ENCODE measurements around the gene SEZ6. TPM values are rescaled to one million over a fixed set of nuclear protein-coding genes. Genes with fewer than 3 reads are reported as not detected.

Gene SEZ6
- total RNA-seq, 4 donors from 2014 or later = not detected

DNA sequence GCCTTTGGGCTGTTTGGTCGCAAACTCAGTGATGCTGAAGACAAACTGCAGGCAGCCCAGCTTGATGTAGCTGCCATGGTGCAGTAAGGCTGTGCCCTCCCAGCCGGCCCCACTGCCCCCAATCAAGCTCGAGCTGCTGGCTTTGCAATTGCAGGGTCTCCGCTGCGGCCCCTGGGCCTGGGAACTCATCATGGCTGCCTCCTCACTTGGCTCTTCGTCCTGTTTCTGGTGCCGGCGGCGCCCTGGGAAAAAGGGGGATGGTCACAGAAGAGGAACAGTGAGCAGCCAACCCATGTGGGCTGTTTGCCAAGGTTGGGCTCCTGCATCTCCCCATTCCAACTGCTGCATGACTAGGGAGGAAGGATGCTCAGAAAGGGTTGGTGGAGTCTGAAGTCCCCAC is 99.6 kb downstream of the SEZ6 start:
- intact Hi-C loops (cut with DNase I) = loop anchor here (5.0 kb wide), 1 partner anchor 41 kb away; no protein-coding TSS in a partner anchor
- TF ChIP-seq, protein P1, sequence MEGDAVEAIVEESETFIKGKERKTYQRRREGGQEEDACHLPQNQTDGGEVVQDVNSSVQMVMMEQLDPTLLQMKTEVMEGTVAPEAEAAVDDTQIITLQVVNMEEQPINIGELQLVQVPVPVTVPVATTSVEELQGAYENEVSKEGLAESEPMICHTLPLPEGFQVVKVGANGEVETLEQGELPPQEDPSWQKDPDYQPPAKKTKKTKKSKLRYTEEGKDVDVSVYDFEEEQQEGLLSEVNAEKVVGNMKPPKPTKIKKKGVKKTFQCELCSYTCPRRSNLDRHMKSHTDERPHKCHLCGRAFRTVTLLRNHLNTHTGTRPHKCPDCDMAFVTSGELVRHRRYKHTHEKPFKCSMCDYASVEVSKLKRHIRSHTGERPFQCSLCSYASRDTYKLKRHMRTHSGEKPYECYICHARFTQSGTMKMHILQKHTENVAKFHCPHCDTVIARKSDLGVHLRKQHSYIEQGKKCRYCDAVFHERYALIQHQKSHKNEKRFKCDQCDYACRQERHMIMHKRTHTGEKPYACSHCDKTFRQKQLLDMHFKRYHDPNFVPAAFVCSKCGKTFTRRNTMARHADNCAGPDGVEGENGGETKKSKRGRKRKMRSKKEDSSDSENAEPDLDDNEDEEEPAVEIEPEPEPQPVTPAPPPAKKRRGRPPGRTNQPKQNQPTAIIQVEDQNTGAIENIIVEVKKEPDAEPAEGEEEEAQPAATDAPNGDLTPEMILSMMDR (IDR thresholded peaks at IDR 0.05) = no peak
- TF ChIP-seq POLR2A (IDR thresholded peaks at IDR 0.05) = no peak
- peaks cover 41 to 54% of the 10 kb centered on the region in 2 donors for H3K36me3 ChIP-seq
- no peak overlapping the region for H3K27ac ChIP-seq
- no peak for DNase-seq
- no peak overlapping the region for H3K4me3 ChIP-seq (replicated peaks in 1 of 3)
- no peaks in the 10 kb centered on the region for H3K9me3 ChIP-seq
- H3K27me3 ChIP-seq = no peaks in the 10 kb centered on the region
- WGBS, 2 donors = 79 to 88% methylated on average over 6 to 9 of the region's 9 CpGs
- peaks cover 4 to 24% of the 10 kb centered on the region in 2 donors for H3K4me1 ChIP-seq

Other genes starting within 250 kb of the SEZ6 start
- gene FAM222B, start 163.2 kb downstream of the SEZ6 start, total RNA-seq = 10 to 100 TPM; 14.1 to 22.6 (median 15.8) TPM
- 10 to 100 TPM; 23.1 to 59.3 (median 41.2) TPM for gene ERAL1, start 151.0 kb downstream of the SEZ6 start, total RNA-seq
- 10 to 100 TPM; 55.0 to 75.0 (median 62.7) TPM for gene FLOT2, start 108.3 kb downstream of the SEZ6 start, total RNA-seq
- gene DHRS13, start 103.0 kb downstream of the SEZ6 start, total RNA-seq = 10 to 100 TPM; 10.6 to 16.2 (median 13.3) TPM
- gene PHF12, start 54.5 kb downstream of the SEZ6 start, total RNA-seq = 10 to 100 TPM; 22.0 to 62.9 (median 60.1) TPM
- gene PIPOX, start 37.1 kb upstream of the SEZ6 start, total RNA-seq = 1 to 10 TPM in 1 of 4 donors, under 1 TPM in 2, not detected in 1; 0.58 to 1.7 (median 0.93) TPM
- gene MYO18A, start 174.4 kb upstream of the SEZ6 start, total RNA-seq = 10 to 100 TPM; 32.1 to 49.8 (median 40.6) TPM
- gene CRYBA1, start 240.8 kb upstream of the SEZ6 start, total RNA-seq = not detected